ENCODE measurements around the gene DPCD. TPM values are rescaled to one million over a fixed set of nuclear protein-coding genes. Genes with fewer than 3 reads are reported as not detected.

The DPCD gene
- total RNA-seq, 2 experiments from 2014 or later: 0.31 to 0.96 TPM

DNA sequence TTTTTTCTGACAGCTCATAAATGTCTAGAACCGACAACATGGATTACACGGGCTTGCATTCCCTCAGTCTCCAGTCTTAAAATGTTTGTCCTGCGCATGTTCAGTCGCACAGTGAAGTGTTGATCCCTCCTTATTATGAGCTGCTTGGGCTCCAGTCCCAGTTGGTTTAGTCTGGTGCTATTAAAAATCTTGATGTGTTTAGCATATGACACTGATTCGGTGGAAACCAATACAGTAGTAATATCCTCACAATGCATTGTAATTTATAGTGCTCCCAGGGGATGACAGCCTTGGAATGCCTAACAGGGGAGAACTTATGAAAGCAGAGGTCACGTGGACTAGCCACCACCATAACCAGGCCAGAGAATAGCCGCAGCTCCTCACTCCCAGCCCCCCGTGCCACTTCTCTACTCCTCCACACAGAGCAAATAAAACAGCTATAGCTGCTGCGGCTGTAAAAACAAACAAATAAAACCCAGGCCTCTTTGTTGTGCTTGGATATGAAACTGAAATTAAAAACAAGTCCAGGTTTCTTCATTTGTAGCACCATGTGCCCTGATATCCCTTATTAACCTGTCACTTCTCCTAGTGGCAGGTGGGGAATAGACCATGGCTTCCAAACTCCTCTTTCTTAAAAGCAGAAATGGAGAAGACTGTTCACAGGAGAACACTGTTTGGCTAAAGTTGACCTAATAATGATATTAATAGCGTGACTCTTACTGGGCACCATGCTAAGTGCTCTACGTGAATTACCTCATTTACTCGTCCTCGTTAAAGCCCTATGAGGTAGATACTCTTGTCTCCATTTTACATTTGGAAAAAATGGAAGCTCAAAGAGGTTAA is 7.7 kb downstream of the DPCD start:
- no peaks in the 10 kb centered on the region for H3K27me3 ChIP-seq (ENCODE audit: control insufficient read depth in 1 of 2, insufficient read depth in 2 of 2, low read length in 2 of 2)
- Mint-ChIP-seq H3K27ac (no peak overlapping the region), H3K4me3 (no peak overlapping the region), H3K9me3 (no peaks in the 10 kb centered on the region), H3K27me3 (peaks cover 4% of the 10 kb centered on the region), H3K36me3 (ENCODE audit: low read depth) (no peaks in the 10 kb centered on the region), H3K4me1 (ENCODE audit: low read depth) (no peaks in the 10 kb centered on the region)
- ChIA-PET POLR2A (no interaction called here), CTCF (interaction anchor here (0.6 kb wide), 1 partner anchor 196 kb away, joined by 3 read pairs; no protein-coding TSS in a partner anchor)
- no peak overlapping the region for H3K4me3 ChIP-seq (ENCODE audit: low read length)
- intact Hi-C loops (cut with DNase I, micrococcal nuclease): no loop called here
- TF ChIP-seq, protein P1, sequence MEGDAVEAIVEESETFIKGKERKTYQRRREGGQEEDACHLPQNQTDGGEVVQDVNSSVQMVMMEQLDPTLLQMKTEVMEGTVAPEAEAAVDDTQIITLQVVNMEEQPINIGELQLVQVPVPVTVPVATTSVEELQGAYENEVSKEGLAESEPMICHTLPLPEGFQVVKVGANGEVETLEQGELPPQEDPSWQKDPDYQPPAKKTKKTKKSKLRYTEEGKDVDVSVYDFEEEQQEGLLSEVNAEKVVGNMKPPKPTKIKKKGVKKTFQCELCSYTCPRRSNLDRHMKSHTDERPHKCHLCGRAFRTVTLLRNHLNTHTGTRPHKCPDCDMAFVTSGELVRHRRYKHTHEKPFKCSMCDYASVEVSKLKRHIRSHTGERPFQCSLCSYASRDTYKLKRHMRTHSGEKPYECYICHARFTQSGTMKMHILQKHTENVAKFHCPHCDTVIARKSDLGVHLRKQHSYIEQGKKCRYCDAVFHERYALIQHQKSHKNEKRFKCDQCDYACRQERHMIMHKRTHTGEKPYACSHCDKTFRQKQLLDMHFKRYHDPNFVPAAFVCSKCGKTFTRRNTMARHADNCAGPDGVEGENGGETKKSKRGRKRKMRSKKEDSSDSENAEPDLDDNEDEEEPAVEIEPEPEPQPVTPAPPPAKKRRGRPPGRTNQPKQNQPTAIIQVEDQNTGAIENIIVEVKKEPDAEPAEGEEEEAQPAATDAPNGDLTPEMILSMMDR (IDR thresholded peaks at IDR 0.05): no peak
- H3K4me1 ChIP-seq (ENCODE audit: insufficient read depth, low read length): no peaks in the 10 kb centered on the region
- DNase-seq: no peak
- no peak for ATAC-seq (ENCODE audit: poor library complexity)
- no peaks in the 10 kb centered on the region for H3K9me3 ChIP-seq (ENCODE audit: control insufficient read depth in 1 of 2, insufficient read depth in 1 of 2, low read length in 2 of 2)
- no peaks in the 10 kb centered on the region for H3K36me3 ChIP-seq (ENCODE audit: insufficient read depth, low read length)
- no peak overlapping the region for H3K27ac ChIP-seq (ENCODE audit: low read depth in 1 of 2, low read length in 2 of 2)

DNA sequence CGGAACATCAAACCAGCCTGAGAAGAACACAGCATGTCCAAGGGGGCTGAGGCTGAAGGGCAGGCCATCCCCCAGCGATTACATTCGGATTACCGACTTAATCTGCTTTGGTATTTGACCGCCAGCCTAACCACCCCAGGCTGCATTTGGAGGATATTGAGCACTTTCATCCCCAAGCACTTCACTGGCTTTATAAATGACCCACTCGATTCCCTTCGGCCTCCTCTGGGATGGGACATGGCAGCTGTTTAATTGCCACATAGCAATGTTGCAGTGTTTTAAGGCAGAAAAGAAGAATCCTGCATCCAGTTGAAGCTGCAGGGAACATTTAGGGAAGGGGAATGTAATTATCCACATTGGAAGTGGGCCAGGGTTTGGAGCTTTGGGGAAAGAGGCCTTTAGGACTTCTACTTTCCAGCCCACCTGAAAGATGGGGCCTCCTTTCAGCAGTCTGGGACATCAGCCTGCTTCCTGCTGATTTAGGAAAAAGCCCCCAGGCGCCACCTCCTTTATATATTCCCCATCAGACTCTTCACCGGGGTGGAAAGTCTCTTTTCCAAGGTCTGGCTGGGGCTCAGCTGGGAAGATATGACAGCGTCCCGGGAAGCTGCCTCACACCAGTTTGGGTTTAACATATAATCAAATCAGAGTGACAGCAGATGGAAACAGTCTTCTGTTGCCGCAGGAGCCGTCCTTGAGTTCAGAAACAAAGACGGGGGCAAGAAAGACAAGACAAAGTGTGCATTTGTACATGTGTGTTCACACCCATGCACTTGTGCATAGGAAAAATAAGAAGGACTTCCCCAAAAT is 9.2 kb downstream of the DPCD start:
- H3K4me3 ChIP-seq (ENCODE audit: low read length): no peak overlapping the region
- no peaks in the 10 kb centered on the region for H3K27me3 ChIP-seq (ENCODE audit: control insufficient read depth in 1 of 2, insufficient read depth in 2 of 2, low read length in 2 of 2)
- TF ChIP-seq, protein P1 (IDR thresholded peaks at IDR 0.05): no peak
- H3K4me1 Mint-ChIP-seq (ENCODE audit: low read depth): no peaks in the 10 kb centered on the region
- CTCF ChIA-PET: no interaction called here
- POLR2A ChIA-PET: interaction anchor here (0.6 kb wide), 1 partner anchor 69 kb away, joined by 3 read pairs; no protein-coding TSS in a partner anchor
- no peaks in the 10 kb centered on the region for H3K4me1 ChIP-seq (ENCODE audit: insufficient read depth, low read length)
- intact Hi-C loops (cut with DNase I, micrococcal nuclease): no loop called here
- H3K27me3 Mint-ChIP-seq: no peaks in the 10 kb centered on the region
- no peak overlapping the region for H3K27ac ChIP-seq (ENCODE audit: low read depth in 1 of 2, low read length in 2 of 2)
- DNase-seq (no peak), ATAC-seq (ENCODE audit: poor library complexity) (no peak)
- no peaks in the 10 kb centered on the region for H3K36me3 Mint-ChIP-seq (ENCODE audit: low read depth)
- no peak overlapping the region for H3K27ac Mint-ChIP-seq
- no peaks in the 10 kb centered on the region for H3K36me3 ChIP-seq (ENCODE audit: insufficient read depth, low read length)
- no peaks in the 10 kb centered on the region for H3K9me3 ChIP-seq (ENCODE audit: control insufficient read depth in 1 of 2, insufficient read depth in 1 of 2, low read length in 2 of 2)
- H3K9me3 Mint-ChIP-seq: no peaks in the 10 kb centered on the region
- no peak overlapping the region for H3K4me3 Mint-ChIP-seq

DNA sequence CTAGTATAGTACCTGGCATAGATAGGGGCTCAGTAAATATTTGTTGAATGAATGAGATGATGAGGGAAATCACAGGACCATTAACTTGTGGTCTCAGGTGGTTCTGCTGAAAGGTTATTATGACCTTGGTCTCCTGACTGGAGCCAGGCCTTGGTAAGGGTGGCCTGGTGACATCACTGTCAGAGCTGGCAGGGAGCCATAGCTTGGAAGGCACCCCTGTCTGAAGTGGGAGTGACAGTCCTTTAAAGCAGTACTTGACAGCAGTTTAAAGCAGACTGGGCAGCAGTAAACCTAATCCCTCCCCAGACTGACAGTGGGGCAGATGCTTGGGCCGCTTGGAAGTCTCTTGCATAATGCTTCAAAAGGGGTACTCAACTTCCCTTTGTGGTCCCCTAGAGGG is 13.4 kb downstream of the DPCD start:
- H3K9me3 ChIP-seq (ENCODE audit: control insufficient read depth in 1 of 2, insufficient read depth in 1 of 2, low read length in 2 of 2): no peaks in the 10 kb centered on the region
- no peak overlapping the region for H3K4me3 Mint-ChIP-seq
- TF ChIP-seq, protein P1 (IDR thresholded peaks at IDR 0.05): no peak
- DNase-seq (no peak), ATAC-seq (ENCODE audit: poor library complexity) (no peak)
- H3K36me3 ChIP-seq (ENCODE audit: insufficient read depth, low read length): peaks cover 8% of the 10 kb centered on the region
- H3K27ac ChIP-seq (ENCODE audit: low read depth in 1 of 2, low read length in 2 of 2): no peak overlapping the region
- ChIA-PET CTCF (no interaction called here), POLR2A (interaction anchor here (0.9 kb wide), 1 partner anchor 14 kb away, joined by 3 read pairs; the partner anchor contains the start of gene POLL)
- H3K9me3 Mint-ChIP-seq: no peaks in the 10 kb centered on the region
- no peak overlapping the region for H3K27ac Mint-ChIP-seq
- peaks cover 22% of the 10 kb centered on the region for H3K36me3 Mint-ChIP-seq (ENCODE audit: low read depth)
- no peaks in the 10 kb centered on the region for H3K4me1 ChIP-seq (ENCODE audit: insufficient read depth, low read length)
- H3K4me1 Mint-ChIP-seq (ENCODE audit: low read depth): no peaks in the 10 kb centered on the region
- H3K4me3 ChIP-seq (ENCODE audit: low read length): no peak overlapping the region
- intact Hi-C loops (cut with DNase I, micrococcal nuclease): no loop called here
- no peaks in the 10 kb centered on the region for H3K27me3 ChIP-seq (ENCODE audit: control insufficient read depth in 1 of 2, insufficient read depth in 2 of 2, low read length in 2 of 2)
- H3K27me3 Mint-ChIP-seq: no peaks in the 10 kb centered on the region

Data from CD4-positive, alpha-beta T cell (primary cell).